Measurements from ENCODE around the gene FAM20A.

Gene FAM20A

DNA sequence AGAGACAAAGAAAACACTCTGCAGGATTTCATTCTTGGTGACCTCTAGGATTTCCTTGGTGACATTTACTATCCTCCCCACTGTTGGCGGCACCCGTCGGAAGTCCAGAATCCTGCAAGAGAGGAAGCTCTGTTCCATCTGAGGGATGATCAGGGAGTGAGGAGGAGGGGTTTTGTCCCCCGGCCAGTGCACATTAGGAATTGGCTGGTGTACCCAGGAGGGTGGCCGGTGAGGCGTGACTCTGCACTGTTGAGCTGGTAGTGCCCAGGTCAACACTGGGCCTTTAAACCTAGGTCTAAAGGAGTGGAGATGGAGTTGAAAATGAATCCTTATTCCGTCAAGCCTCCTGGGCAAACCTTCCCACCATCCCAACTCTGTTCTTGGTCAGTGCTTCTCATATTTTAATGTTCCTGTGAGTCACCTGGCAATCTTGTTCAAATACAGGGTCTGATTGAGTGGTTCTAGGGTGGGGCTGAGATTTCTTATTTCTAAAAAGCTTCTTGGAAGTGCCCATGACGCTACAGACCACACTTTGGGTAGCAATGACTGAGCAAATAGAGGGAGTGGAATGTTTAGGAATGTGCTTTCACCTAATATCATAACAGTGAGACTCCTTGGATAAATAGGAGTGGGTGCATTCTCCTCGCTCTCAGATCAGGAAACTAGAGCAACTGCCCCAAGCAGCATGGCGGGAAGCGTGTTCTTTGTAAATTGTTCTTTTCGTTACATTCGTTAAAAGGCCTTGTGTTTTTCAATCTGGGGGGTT, 58.3 kb downstream of the FAM20A start:
- H3K9me3 ChIP-seq (replicated peaks in 1 of 11), result peaks cover 0 to 14% (median 10%) of the 10 kb centered on the region in 11 experiments; a peak in 13 of 22 replicates
- 0 out of 20 replicates have a peak, but pooled peaks cover 0 to 4% (median 0%) of the 10 kb centered on the region in 10 experiments for H3K4me1 ChIP-seq
- H4K20me1 ChIP-seq, result peaks cover 0 to 29% (median 8%) of the 10 kb centered on the region in 11 experiments; a peak in 9 of 22 replicates
- peaks cover 12 to 34% (median 25%) of the 10 kb centered on the region in 11 experiments; a peak in 20 of 22 replicates for H3K36me3 ChIP-seq
- H3K4me2 ChIP-seq, result no peak overlapping the region
- H3K4me3 ChIP-seq, result no peak overlapping the region
- no peaks in the 10 kb centered on the region for H3K27me3 ChIP-seq
- H3K9ac ChIP-seq, result no peak overlapping the region
- H3K27ac ChIP-seq, result no peak overlapping the region
- no peak for TF ChIP-seq Cebpa-rat (IDR thresholded peaks at IDR 0.05)

DNA sequence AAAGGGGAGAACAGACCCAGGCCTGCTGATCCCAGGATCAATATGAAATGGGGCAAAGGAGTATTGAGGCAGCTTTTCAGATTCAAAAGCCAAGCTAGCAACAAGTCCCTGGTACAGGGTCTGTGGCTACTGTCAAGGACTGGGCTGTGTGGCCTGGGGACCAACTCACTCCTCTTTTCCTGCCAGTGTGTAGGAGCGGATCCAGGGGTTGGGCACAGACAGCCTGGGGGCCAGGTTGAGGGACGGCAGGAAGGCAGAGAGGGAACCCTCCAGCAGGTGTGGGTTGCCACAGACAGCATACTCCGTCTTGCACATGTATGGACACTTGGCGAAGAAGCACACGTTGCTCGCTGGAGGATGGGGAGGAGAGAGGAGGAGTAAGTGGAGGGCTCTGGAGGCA, 59.4 kb downstream of the FAM20A start:
- 0 out of 20 replicates have a peak, but pooled peaks cover 0 to 4% (median 0%) of the 10 kb centered on the region in 10 experiments for H3K4me1 ChIP-seq
- H3K4me3 ChIP-seq, result no peak overlapping the region
- H3K36me3 ChIP-seq, result peaks cover 23 to 44% (median 36%) of the 10 kb centered on the region in 11 experiments; a peak in 21 of 22 replicates
- H3K27ac ChIP-seq, result no peak overlapping the region
- H3K9ac ChIP-seq, result no peak overlapping the region
- H4K20me1 ChIP-seq, result peaks cover 0 to 39% (median 18%) of the 10 kb centered on the region in 11 experiments; a peak in 10 of 22 replicates
- H3K27me3 ChIP-seq, result no peaks in the 10 kb centered on the region
- peaks cover 0 to 9% (median 7%) of the 10 kb centered on the region in 11 experiments; a peak in 13 of 22 replicates for H3K9me3 ChIP-seq (replicated peaks in 1 of 11)
- H3K4me2 ChIP-seq, result no peak overlapping the region
- TF ChIP-seq Cebpa-rat (IDR thresholded peaks at IDR 0.05), result no peak

DNA sequence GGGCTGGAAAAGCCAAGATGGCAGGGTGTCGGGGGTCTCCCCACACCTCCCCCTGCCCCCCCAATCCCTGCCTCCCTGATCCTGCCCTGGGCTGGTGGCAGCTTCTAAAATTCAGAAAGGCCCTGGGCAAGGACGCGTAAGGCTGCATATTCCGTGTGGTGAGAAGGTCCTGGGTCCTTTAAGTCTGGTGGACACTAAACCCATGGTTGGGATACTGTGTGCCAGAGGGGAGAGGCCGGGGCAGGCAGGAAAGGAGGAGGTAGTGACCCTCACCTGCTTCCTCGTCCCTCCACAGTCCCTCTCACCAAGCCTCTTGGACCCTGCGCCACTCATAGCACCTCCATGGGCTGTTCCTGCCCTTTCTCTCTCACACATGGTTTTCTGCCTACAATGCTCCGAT, 60.2 kb downstream of the FAM20A start:
- H3K4me3 ChIP-seq, result no peak overlapping the region
- no peak overlapping the region for H3K9ac ChIP-seq
- no peak overlapping the region for H3K27ac ChIP-seq
- H3K27me3 ChIP-seq, result no peaks in the 10 kb centered on the region
- no peak overlapping the region for H3K4me2 ChIP-seq
- peaks cover 0 to under 1% (median 0%) of the 10 kb centered on the region in 11 experiments; a peak in 2 of 22 replicates for H3K9me3 ChIP-seq (replicated peaks in 1 of 11)
- 0 out of 20 replicates have a peak, but pooled peaks cover 0 to 4% (median 0%) of the 10 kb centered on the region in 10 experiments for H3K4me1 ChIP-seq
- H4K20me1 ChIP-seq, result peaks cover 0 to 48% (median 20%) of the 10 kb centered on the region in 11 experiments; a peak in 10 of 22 replicates
- TF ChIP-seq Cebpa-rat (IDR thresholded peaks at IDR 0.05), result no peak
- peaks cover 31 to 53% (median 44%) of the 10 kb centered on the region in 11 experiments for H3K36me3 ChIP-seq

DNA sequence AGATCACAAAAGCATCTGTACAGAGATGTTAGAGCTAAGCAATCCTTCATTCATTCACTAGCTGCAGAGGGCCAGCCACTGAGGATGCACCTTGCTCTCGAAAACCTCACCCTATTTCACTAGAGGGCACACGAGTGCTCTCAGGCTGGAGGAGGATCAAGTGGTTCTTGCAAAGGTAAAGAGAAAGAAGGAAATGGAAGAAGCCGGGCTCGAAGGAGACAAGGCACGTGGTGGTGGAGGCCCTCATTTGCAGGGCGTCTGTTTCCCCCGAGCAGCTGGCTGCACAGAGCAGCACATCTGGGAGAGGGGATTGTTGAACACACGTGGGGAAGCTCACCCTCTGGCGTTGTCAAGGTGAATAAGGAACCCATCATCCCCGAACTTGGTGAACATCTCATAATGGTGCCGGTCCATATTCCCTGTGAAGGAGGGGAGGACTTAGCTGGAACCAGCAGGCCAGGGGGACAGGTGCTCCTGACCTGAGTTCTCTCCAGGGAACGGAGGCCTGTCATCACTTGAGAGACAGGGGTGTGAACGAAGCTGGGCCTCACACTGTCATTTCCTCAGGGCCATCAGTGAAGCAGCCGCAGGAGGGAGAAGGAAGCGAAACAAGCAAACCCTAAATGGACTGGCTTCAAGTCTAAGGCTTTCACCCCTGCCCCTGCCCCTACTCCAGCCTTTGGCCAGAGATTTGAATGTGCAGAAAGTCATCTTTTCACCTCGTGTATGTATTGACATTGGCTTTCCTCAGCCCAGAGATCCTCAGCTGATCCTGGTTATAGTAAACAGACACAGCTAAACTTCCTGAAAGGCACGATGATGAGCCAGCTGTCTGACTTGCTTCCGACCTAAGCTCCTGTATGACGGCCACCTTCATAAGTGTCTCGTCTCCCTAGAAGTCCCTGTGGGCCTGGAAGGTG, 61.4 kb downstream of the FAM20A start:
- peaks cover 43 to 64% (median 56%) of the 10 kb centered on the region in 11 experiments for H3K36me3 ChIP-seq

DNA sequence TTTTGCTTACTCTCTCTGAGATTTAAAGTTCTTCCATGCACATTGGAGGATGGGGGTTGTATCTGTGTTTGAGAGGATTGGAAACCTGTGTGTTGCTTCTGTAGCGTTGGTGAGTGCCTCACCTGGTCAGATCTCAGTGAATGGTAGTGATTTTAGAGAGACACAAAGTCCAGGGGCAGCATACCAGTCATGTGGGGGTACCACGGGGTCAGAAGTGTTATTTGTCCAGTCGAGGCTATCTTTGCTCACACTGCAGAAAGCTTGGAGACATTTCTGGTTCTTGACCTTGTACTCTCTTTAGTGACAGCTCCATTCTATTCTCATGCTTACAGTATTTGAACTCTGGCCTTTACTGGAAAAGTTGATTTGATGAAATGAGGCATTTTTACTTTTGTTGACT, 65.2 kb downstream of the FAM20A start:
- Histone ChIP-seq H3K36me3 (peaks cover 81 to 100% (median 93%) of the 10 kb centered on the region in 11 experiments), H3K27ac (no peak overlapping the region), H3K4me3 (no peak overlapping the region), H3K27me3 (no peaks in the 10 kb centered on the region), H4K20me1 (peaks cover 5 to 98% (median 25%) of the 10 kb centered on the region in 11 experiments; a peak in 14 of 22 replicates), H3K9ac (peak overlapping the region in 1 of 11 experiments; percentile 23; a peak in 1 of 22 replicates), H3K9me3 (replicated peaks in 1 of 11) (no peaks in the 10 kb centered on the region), H3K4me2 (no peak overlapping the region), H3K4me1 (0 out of 20 replicates have a peak, but pooled peaks cover 0 to 4% (median 0%) of the 10 kb centered on the region in 10 experiments)
- no peak for TF ChIP-seq Cebpa-rat (IDR thresholded peaks at IDR 0.05)

More for the DNA sequence above, 61.4 kb downstream of the FAM20A start:
- H3K27me3 ChIP-seq, result no peaks in the 10 kb centered on the region
- H3K9ac ChIP-seq, result no peak overlapping the region
- no peak overlapping the region; a peak in 2 of 22 replicates for H3K27ac ChIP-seq
- H3K4me1 ChIP-seq, result 0 out of 20 replicates have a peak, but pooled peaks cover 0 to 4% (median 0%) of the 10 kb centered on the region in 10 experiments
- peaks cover 0 to 59% (median 20%) of the 10 kb centered on the region in 11 experiments; a peak in 10 of 22 replicates for H4K20me1 ChIP-seq
- TF ChIP-seq Cebpa-rat (IDR thresholded peaks at IDR 0.05), result no peak
- H3K4me2 ChIP-seq, result 0 out of 22 replicates have a peak overlapping the region, but pooled peaks of 1 of the 11 experiments have one; percentile 2
- no peaks in the 10 kb centered on the region for H3K9me3 ChIP-seq (replicated peaks in 1 of 11)
- no peak overlapping the region for H3K4me3 ChIP-seq

DNA sequence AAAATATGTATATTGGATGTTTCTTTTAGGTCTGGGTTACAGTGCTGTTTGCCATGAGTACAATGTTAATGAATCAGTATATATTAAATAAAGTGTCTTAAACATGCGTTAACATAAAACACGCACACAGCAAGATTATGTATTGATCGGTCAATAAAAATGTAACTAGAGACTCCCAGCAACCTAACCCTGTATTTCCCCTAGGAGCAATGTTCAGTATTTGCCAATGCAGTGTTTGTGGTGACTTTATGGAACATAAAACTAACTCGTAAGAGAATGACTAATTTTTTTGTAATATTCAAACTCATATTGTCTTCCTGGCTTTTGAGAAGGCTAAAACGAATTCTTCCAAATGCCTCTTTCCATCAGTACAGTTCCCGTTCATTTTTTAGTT, 66.5 kb downstream of the FAM20A start:
- TF ChIP-seq Cebpa-rat (IDR thresholded peaks at IDR 0.05), result no peak
- peaks cover 83 to 100% (median 93%) of the 10 kb centered on the region in 11 experiments for H3K36me3 ChIP-seq
- no peak overlapping the region for H3K4me2 ChIP-seq
- H3K27me3 ChIP-seq, result no peaks in the 10 kb centered on the region
- H3K9ac ChIP-seq, result no peak overlapping the region
- H3K4me3 ChIP-seq, result no peak overlapping the region
- H3K27ac ChIP-seq, result no peak overlapping the region
- H3K4me1 ChIP-seq, result 0 out of 20 replicates have a peak, but pooled peaks cover 0 to 2% (median 0%) of the 10 kb centered on the region in 10 experiments
- H3K9me3 ChIP-seq (replicated peaks in 1 of 11), result no peaks in the 10 kb centered on the region
- H4K20me1 ChIP-seq, result peaks cover 7 to 100% (median 29%) of the 10 kb centered on the region in 11 experiments; a peak in 17 of 22 replicates

DNA sequence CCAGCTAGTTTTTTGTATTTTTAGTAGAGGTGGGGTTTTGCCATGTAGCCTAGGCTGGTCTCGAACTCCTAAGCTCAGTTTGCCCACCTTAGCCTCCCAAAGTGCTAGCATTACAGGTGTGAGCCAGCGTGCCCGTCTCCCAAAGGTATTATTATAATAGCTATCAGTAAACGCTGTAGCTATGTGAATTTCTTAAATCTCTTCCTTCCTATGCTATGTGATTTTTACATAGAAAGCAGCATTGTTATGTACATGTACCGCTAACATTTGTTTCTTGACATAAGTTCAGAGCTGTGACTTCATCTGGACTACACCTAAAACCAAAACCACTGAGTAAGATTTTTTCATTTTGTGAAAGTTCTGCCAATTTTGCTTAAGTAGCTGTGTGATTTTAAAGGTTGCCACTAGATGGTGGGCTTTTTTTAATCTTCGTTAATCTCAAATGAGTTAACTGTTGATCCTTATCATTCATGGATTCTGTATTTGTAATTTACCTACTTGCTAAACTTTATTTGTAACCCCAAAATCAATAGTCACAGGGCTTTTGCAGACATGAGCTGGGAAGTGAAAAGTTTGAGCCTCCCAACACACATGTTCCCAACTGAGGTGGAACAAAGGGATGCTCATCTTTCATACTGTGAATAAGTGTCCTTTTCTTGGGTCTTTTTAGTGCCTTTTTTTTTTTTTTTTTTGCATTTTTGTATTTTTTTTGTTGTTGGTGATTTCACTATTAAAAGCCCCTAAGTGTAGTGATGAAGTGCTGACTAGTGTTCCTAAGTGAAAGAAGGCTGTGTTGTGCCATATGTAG, 67.1 kb downstream of the FAM20A start:
- H3K36me3 ChIP-seq, result peaks cover 84 to 100% (median 94%) of the 10 kb centered on the region in 11 experiments
- H4K20me1 ChIP-seq, result peaks cover 7 to 100% (median 27%) of the 10 kb centered on the region in 11 experiments; a peak in 17 of 22 replicates
- H3K4me1 ChIP-seq, result no peaks in the 10 kb centered on the region

DNA sequence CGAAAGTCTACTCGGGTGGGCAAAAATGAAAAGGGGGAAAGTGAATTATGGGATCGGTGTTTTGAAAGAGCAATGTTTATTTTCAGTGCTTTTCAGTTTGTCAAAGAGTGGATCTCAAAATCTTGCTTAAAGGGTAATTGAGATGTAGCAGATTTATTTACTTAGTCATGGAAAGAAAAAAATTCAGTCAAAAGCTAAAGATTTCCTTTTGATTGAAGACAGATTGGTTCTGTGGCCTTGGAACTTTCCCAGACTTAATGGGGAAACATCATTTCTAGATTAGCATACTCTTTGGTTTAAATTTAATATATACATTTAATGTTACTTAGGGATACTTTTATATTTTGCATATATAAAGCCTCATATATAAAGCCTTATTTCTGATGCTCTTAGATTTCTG, 68.3 kb downstream of the FAM20A start:
- H3K4me1 ChIP-seq, result no peaks in the 10 kb centered on the region
- no peak for TF ChIP-seq Cebpa-rat (IDR thresholded peaks at IDR 0.05)
- no peak overlapping the region for H3K9ac ChIP-seq
- H3K4me2 ChIP-seq, result no peak overlapping the region
- no peaks in the 10 kb centered on the region for H3K9me3 ChIP-seq (replicated peaks in 1 of 11)
- H4K20me1 ChIP-seq, result peaks cover 7 to 100% (median 23%) of the 10 kb centered on the region in 11 experiments; a peak in 17 of 22 replicates
- H3K4me3 ChIP-seq, result no peak overlapping the region
- H3K36me3 ChIP-seq, result peaks cover 93 to 100% (median 100%) of the 10 kb centered on the region in 11 experiments
- no peaks in the 10 kb centered on the region for H3K27me3 ChIP-seq
- H3K27ac ChIP-seq, result no peak overlapping the region

More for the DNA sequence above, 67.1 kb downstream of the FAM20A start:
- Histone ChIP-seq H3K9ac (no peak overlapping the region), H3K27me3 (no peaks in the 10 kb centered on the region), H3K9me3 (replicated peaks in 1 of 11) (no peaks in the 10 kb centered on the region), H3K4me2 (no peak overlapping the region), H3K4me3 (no peak overlapping the region), H3K27ac (no peak overlapping the region)
- TF ChIP-seq Cebpa-rat (IDR thresholded peaks at IDR 0.05), result no peak

Data from BLaER1 treated with 17β-estradiol and CSF1 and Interleukin-3, amounts not matched to agents 10 nM and 100 nM (cell line).